Occipital lobe (tissue), 2 donors: ENCODE results near the gene SCYGR8. TPM values are rescaled to one million over a fixed set of nuclear protein-coding genes. Genes with fewer than 3 reads are reported as not detected.
"Not testable (repeated sequence)": the region's sequence is repeated elsewhere in the genome, so short reads cannot be mapped to it uniquely, and the experiment has no call there.

Experiments
- DNase-seq: peaks from one replicate; lab custom pipeline; 2025; lab: John Stamatoyannopoulos, UW
- total RNA-seq: library from RNA; depleted of rRNA; stranded (reverse); fragments of >200 nt; gene quantifications from one replicate; pipeline ENCODE4 v1.2.3, GENCODE V29; 2014

The SCYGR8 gene
- not detected for total RNA-seq

- DNase-seq, result no peak
Observed at GRCh38 chr2:227745594-227745993, at the start of gene SCYGR8. Gene SCYGR8, plus strand, starts transcription at chr2:227745894. Its CDS starts 0 bp downstream, at chr2:227745894.

GRCh38 chr2:227696990-227697679 lies 48.6 kb upstream of the SCYGR8 start:
- no peak for DNase-seq

- DNase-seq, result no peak
Observed at GRCh38 chr2:227701556-227701955, 44.1 kb upstream of the SCYGR8 start.

- no peak for DNase-seq
Observed at GRCh38 chr2:227703280-227703732, 42.4 kb upstream of the SCYGR8 start.

- no peak for DNase-seq
Observed at GRCh38 chr2:227703961-227704360, 41.7 kb upstream of the SCYGR8 start.

GRCh38 chr2:227706859-227707258 lies 38.8 kb upstream of the SCYGR8 start:
- DNase-seq, result no peak

GRCh38 chr2:227707390-227707789 lies 38.3 kb upstream of the SCYGR8 start:
- DNase-seq, result no peak

- DNase-seq, result no peak
Observed at GRCh38 chr2:227710986-227711385, 34.7 kb upstream of the SCYGR8 start.

GRCh38 chr2:227713291-227713690 lies 32.4 kb upstream of the SCYGR8 start:
- DNase-seq, result no peak

- no peak for DNase-seq
Observed at GRCh38 chr2:227716501-227716900, 29.2 kb upstream of the SCYGR8 start.

GRCh38 chr2:227717687-227718567 lies 27.8 kb upstream of the SCYGR8 start, which contains the start of gene SLC19A3:
Gene SLC19A3, minus strand, starts transcription at chr2:227718028. Its CDS starts 15,710 bp downstream, at chr2:227702318.
- DNase-seq, result peak; percentile 66

- no peak for DNase-seq
Observed at GRCh38 chr2:227719641-227720040, 26.1 kb upstream of the SCYGR8 start.

GRCh38 chr2:227720680-227721079 lies 25.0 kb upstream of the SCYGR8 start:
- DNase-seq, result no peak

- DNase-seq, result not testable (repeated sequence)
Observed at GRCh38 chr2:227722821-227723220, 22.9 kb upstream of the SCYGR8 start.

- DNase-seq, result no peak
Observed at GRCh38 chr2:227724394-227725039, 21.2 kb upstream of the SCYGR8 start, which contains the start of gene SCYGR6. Gene SCYGR6, minus strand, starts transcription at chr2:227724757. Its CDS starts 0 bp downstream, at chr2:227724757.

GRCh38 chr2:227728035-227728434 lies 17.7 kb upstream of the SCYGR8 start, which contains the start of gene SCYGR7:
Gene SCYGR7, plus strand, starts transcription at chr2:227728335. Its CDS starts 0 bp downstream, at chr2:227728335.
- no peak for DNase-seq

- no peak for DNase-seq
Observed at GRCh38 chr2:227739351-227739750, 6.3 kb upstream of the SCYGR8 start.

- not testable (repeated sequence) for DNase-seq
Observed at GRCh38 chr2:227740705-227741104, 5.0 kb upstream of the SCYGR8 start.

GRCh38 chr2:227748079-227748478 lies 2.4 kb downstream of the SCYGR8 start:
- DNase-seq, result no peak

- not testable (repeated sequence) for DNase-seq
Observed at GRCh38 chr2:227756261-227756660, 10.6 kb downstream of the SCYGR8 start.

- DNase-seq, result no peak
Observed at GRCh38 chr2:227759411-227760118, 13.9 kb downstream of the SCYGR8 start.
